Measurements from ENCODE around the gene ST6GALNAC4.
"Not testable (repeated sequence)": the region's sequence is repeated elsewhere in the genome, so short reads cannot be mapped to it uniquely, and the experiment has no call there.

ST6GALNAC4 gene

GRCh38 chr9:127895811-127896210, 21.0 kb downstream of the ST6GALNAC4 start:
- no peak for DNase-seq (ENCODE audit: extremely low read depth in 1 of 2, low read depth in 1 of 2)

- DNase-seq (ENCODE audit: extremely low read depth in 1 of 2, low read depth in 1 of 2): no peak
Measured at GRCh38 chr9:127893392-127893791, 23.4 kb downstream of the ST6GALNAC4 start.

- no peak for DNase-seq (ENCODE audit: extremely low read depth in 1 of 2, low read depth in 1 of 2)
Measured at GRCh38 chr9:127892831-127893230, 24.0 kb downstream of the ST6GALNAC4 start.

- no peak for DNase-seq (ENCODE audit: extremely low read depth in 1 of 2, low read depth in 1 of 2)
Measured at GRCh38 chr9:127890053-127890452, 26.8 kb downstream of the ST6GALNAC4 start.

- no peak for DNase-seq (ENCODE audit: extremely low read depth in 1 of 2, low read depth in 1 of 2)
Measured at GRCh38 chr9:127887792-127888191, 29.0 kb downstream of the ST6GALNAC4 start.

- no peak for DNase-seq (ENCODE audit: extremely low read depth in 1 of 2, low read depth in 1 of 2)
Measured at GRCh38 chr9:127886401-127886972, 30.4 kb downstream of the ST6GALNAC4 start.

GRCh38 chr9:127885508-127886281, 31.1 kb downstream of the ST6GALNAC4 start:
- DNase-seq (ENCODE audit: extremely low read depth in 1 of 2, low read depth in 1 of 2): no peak

- no peak for DNase-seq (ENCODE audit: extremely low read depth in 1 of 2, low read depth in 1 of 2)
Measured at GRCh38 chr9:127884976-127885490, 31.8 kb downstream of the ST6GALNAC4 start.

- no peak for DNase-seq (ENCODE audit: extremely low read depth in 1 of 2, low read depth in 1 of 2)
Measured at GRCh38 chr9:127884427-127884911, 32.4 kb downstream of the ST6GALNAC4 start.

GRCh38 chr9:127883959-127884358, 32.9 kb downstream of the ST6GALNAC4 start:
- DNase-seq (ENCODE audit: extremely low read depth in 1 of 2, low read depth in 1 of 2): no peak

GRCh38 chr9:127881715-127882114, 35.1 kb downstream of the ST6GALNAC4 start:
- not testable (repeated sequence) for DNase-seq (ENCODE audit: extremely low read depth in 1 of 2, low read depth in 1 of 2)

- no peak for DNase-seq (ENCODE audit: extremely low read depth in 1 of 2, low read depth in 1 of 2)
Measured at GRCh38 chr9:127880143-127880542, 36.7 kb downstream of the ST6GALNAC4 start.

- DNase-seq (ENCODE audit: extremely low read depth in 1 of 2, low read depth in 1 of 2): no peak
Measured at GRCh38 chr9:127878652-127879390, 38.0 kb downstream of the ST6GALNAC4 start.

- no peak for DNase-seq (ENCODE audit: extremely low read depth in 1 of 2, low read depth in 1 of 2)
Measured at GRCh38 chr9:127878001-127878651, 38.7 kb downstream of the ST6GALNAC4 start.

GRCh38 chr9:127877566-127877998, 39.3 kb downstream of the ST6GALNAC4 start, which contains the start of gene AK1:
TSS of gene AK1 (minus strand) at chr9:127877675. CDS start at chr9:127874617, 3,058 bp downstream.
- DNase-seq (ENCODE audit: extremely low read depth in 1 of 2, low read depth in 1 of 2): no peak

- DNase-seq (ENCODE audit: extremely low read depth in 1 of 2, low read depth in 1 of 2): no peak
Measured at GRCh38 chr9:127876764-127877562, 39.9 kb downstream of the ST6GALNAC4 start.

GRCh38 chr9:127876026-127876763, 40.6 kb downstream of the ST6GALNAC4 start:
- DNase-seq (ENCODE audit: extremely low read depth in 1 of 2, low read depth in 1 of 2): no peak

GRCh38 chr9:127875306-127875966, 41.4 kb downstream of the ST6GALNAC4 start:
- no peak for DNase-seq (ENCODE audit: extremely low read depth in 1 of 2, low read depth in 1 of 2)

All from stimulated activated CD8-positive, alpha-beta memory T cell treated with anti-CD3 and anti-CD28 coated beads, Interleukin-7, amount 100 ng/mL, for 48 hours (primary cell).